ENCODE measurements around the gene ZNF41. TPM values are rescaled to one million over a fixed set of nuclear protein-coding genes. Genes with fewer than 3 reads are reported as not detected.

Gene ZNF41
- total and polyA plus RNA-seq, 2 donors (not counting 3 experiments of a cell fraction or from before 2014, with no cell fraction given): 2.9 to 7.5 TPM

- POLR2A ChIA-PET: no interaction called here
- Histone ChIP-seq H3K27ac (ENCODE audit: insufficient read depth, low read depth, low read length) (no peak overlapping the region), H3K9me1 (replicated peaks; ENCODE audit: control insufficient read depth, extremely low read depth, insufficient read depth, low read length) (no peaks in the 10 kb centered on the region), H3K4me1 (ENCODE audit: control insufficient read depth, extremely low read depth, insufficient read depth, low read length) (no peaks in the 10 kb centered on the region), H3K9ac (replicated peaks; ENCODE audit: extremely low read depth, insufficient read depth, low read length) (no peak overlapping the region), H3K4me2 (ENCODE audit: insufficient read depth, low read length) (no peak overlapping the region), H2AFZ (ENCODE audit: low read depth, low read length) (no peak overlapping the region), H3K4me3 (replicated peaks in 1 of 3; ENCODE audit: insufficient read depth in 1 of 3, low read depth in 1 of 3, low read length in 3 of 3) (no peak overlapping the region), H4K20me1 (replicated peaks; ENCODE audit: control insufficient read depth, extremely low read depth, insufficient read depth, low read length) (no peaks in the 10 kb centered on the region), H3K79me2 (ENCODE audit: control insufficient read depth, insufficient read depth, low read length) (no peaks in the 10 kb centered on the region), H3K9me3 (replicated peaks; ENCODE audit: control insufficient read depth, insufficient read depth, low read length) (no peaks in the 10 kb centered on the region), H3K27me3 (ENCODE audit: control insufficient read depth in 2 of 2, insufficient read depth in 2 of 2, low read length in 2 of 2) (peaks cover 0 to 2% of the 10 kb centered on the region in 2 experiments), H3K36me3 (ENCODE audit: control insufficient read depth in 2 of 2, extremely low read depth in 1 of 2, insufficient read depth in 2 of 2, low read length in 2 of 2) (no peaks in the 10 kb centered on the region)
- TF ChIP-seq MYC (IDR thresholded peaks at IDR 0.05; ENCODE audit: low read depth, low read length) (no peak), MAX (IDR thresholded peaks at IDR 0.05; ENCODE audit: insufficient read depth, insufficient read length) (no peak), CTCF (IDR thresholded peaks at IDR 0.05; ENCODE audit: extremely low read depth in 1 of 2, insufficient read depth in 1 of 2, low read depth in 1 of 2, low read length in 2 of 2) (no peak), FOS (IDR thresholded peaks at IDR 0.05; ENCODE audit: borderline replicate concordance, insufficient read depth, low read length) (no peak), JUN (IDR thresholded peaks at IDR 0.05; ENCODE audit: borderline replicate concordance, insufficient read depth, insufficient read length, low read depth) (no peak), POLR2AphosphoS5 (IDR thresholded peaks at IDR 0.05; ENCODE audit: insufficient read depth, low read depth, low read length) (no peak), GATA2 (IDR thresholded peaks at IDR 0.05; ENCODE audit: insufficient read depth, insufficient read length, low read depth, low read length) (no peak), EZH2 (IDR thresholded peaks at IDR 0.05; ENCODE audit: borderline replicate concordance, low read depth, low read length, severe bottlenecking) (no peak), POLR2A (IDR thresholded peaks at IDR 0.05; ENCODE audit: low read depth, low read length) (no peak)
- CTCF ChIA-PET: interaction anchor here (1.4 to 2.4 kb wide), 2 partner anchors 22 to 143 kb away, joined by 4 to 12 read pairs; no protein-coding TSS in a partner anchor
- dilution Hi-C loops (cut with MboI; ENCODE audit: extremely low pct_ligation_motif_present, low sequenced_read_pairs): no loop called here
- no TSS peak for BruUV-seq (replicated peaks)
- FAIRE-seq (no peak), DNase-seq (ENCODE audit: low read depth, low spot score) (no peak)
- intact Hi-C loops (cut with micrococcal nuclease): no loop called here
Observed at GRCh38 chrX:47500554-47500953, 17.5 kb upstream of the ZNF41 start.
